GM18868 (cell line): ENCODE results near the gene RANBP3L.
"Not testable (repeated sequence)": the region's sequence is repeated elsewhere in the genome, so short reads cannot be mapped to it uniquely, and the experiment has no call there.

ENCODE experiments used
- ATAC-seq: cut with Tn5 transposase; IDR thresholded peaks from one replicate; pipeline ENCODE4 v1.9.1; 2021; ENCODE audit warnings: mild to moderate bottlenecking, moderate library complexity; ENCODE audit not compliant: unreplicated experiment

RANBP3L gene, protein sequence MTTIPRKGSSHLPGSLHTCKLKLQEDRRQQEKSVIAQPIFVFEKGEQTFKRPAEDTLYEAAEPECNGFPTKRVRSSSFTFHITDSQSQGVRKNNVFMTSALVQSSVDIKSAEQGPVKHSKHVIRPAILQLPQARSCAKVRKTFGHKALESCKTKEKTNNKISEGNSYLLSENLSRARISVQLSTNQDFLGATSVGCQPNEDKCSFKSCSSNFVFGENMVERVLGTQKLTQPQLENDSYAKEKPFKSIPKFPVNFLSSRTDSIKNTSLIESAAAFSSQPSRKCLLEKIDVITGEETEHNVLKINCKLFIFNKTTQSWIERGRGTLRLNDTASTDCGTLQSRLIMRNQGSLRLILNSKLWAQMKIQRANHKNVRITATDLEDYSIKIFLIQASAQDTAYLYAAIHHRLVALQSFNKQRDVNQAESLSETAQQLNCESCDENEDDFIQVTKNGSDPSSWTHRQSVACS

DNA sequence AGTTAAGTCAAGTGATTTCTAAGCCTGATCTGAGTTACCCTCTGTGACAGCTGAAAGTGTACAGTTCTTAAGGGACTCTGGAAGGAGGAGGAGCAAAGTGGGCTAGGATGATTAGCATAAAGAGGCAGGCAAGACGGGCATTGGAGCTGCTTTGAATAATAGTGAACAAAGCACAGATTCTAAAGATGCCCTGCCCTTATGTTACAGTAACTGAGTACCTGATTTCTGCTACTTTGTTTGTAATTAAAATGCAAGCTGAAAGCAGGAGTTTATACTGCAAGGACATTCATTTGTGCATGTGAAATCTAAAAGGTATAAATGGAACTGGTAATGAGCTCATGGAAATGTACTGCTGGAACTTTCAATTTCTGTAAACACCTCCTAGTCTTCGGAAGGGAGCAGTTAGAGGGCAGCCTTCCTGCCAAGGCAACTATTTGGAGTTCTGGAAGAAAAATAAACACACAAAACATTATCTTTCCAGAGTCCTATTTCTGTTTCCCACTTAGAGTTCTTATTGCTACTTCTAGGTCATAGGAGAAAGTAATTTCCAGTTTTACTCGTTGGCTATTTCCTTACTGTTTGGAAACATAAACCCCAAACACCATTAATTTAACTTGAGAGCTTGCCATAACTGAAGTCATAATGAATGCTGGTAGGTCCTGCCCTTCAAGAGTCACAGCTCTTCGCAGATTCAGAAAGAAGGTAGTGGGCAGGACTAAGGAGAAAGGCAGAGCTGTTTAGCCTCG, at the start of gene RANBP3L:
RANBP3L (minus strand) TSS at position 45 of the 746 bp plus-strand sequence. CDS start 486 bp downstream, outside the sequence.
- peak; percentile 74 for ATAC-seq

GRCh38 chr5:36346896-36347690, 45.4 kb upstream of the RANBP3L start:
- ATAC-seq = no peak

GRCh38 chr5:36344899-36345298, 43.2 kb upstream of the RANBP3L start:
- no peak for ATAC-seq

- not testable (repeated sequence) for ATAC-seq
These were observed 40.0 kb upstream of the RANBP3L start for GRCh38 chr5:36341720-36342119.

DNA sequence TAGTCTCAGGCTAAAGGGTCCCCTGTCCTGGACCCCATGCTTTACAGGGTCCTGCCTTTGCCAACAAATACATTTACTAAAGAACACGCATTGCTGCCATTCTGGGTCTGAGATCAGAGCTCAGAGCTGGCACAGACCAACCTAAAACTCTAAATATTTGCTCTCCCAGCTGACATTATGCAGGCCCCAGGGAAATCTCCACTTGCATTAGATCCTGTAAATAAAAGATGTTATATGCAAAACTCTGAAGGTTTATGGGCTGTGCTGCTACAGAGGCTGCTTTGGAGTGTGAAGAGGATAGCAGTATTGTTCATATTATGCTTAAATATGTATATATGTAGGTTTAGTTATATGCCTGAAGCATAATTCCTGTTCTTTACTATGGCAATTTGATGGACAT, 35.9 kb upstream of the RANBP3L start:
- no peak for ATAC-seq

GRCh38 chr5:36334315-36334714, 32.6 kb upstream of the RANBP3L start:
- no peak for ATAC-seq

GRCh38 chr5:36332720-36333119, 31.0 kb upstream of the RANBP3L start:
- not testable (repeated sequence) for ATAC-seq

DNA sequence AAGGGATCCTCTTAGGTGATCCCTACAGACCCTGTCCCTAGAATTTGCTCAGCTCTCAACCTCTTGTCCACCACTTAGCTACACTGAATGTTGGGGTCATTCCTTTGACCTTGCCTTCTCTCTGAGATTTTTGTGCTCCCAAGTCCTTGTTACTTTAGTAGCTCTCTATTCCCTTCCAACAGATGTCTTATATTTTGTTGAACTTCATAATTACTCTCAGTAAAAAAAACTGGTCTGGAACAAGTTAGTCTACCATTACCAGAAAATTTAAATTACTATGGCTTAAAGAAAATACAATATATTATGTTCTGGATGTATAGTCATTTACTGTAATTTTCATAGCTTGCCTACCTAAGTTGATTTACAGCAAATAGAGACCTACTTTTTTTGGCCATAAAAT, 23.5 kb upstream of the RANBP3L start:
- no peak for ATAC-seq

- no peak for ATAC-seq
These were observed 22.5 kb upstream of the RANBP3L start for GRCh38 chr5:36323926-36324781.

- no peak for ATAC-seq
These were observed 11.4 kb upstream of the RANBP3L start for GRCh38 chr5:36312953-36313672.

DNA sequence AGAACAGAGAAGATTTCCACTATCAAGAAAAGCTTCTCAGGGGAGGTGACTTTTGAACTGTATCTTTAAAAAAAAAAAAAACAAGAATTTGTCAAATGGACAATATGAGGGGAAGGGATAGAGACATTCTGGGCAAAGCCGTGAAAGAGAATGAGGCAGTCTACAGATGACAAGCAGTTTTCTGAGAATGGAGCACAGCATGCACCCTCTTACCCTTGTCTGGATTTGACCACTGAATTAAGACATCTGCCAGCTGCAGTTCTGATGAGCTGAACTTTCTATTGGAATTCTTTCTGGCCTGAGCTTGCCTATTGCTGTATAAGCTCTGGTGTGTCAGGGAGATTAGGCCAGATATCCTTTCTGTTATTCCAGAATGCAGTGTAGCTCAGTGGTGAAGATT, 10.3 kb upstream of the RANBP3L start:
- no peak for ATAC-seq

DNA sequence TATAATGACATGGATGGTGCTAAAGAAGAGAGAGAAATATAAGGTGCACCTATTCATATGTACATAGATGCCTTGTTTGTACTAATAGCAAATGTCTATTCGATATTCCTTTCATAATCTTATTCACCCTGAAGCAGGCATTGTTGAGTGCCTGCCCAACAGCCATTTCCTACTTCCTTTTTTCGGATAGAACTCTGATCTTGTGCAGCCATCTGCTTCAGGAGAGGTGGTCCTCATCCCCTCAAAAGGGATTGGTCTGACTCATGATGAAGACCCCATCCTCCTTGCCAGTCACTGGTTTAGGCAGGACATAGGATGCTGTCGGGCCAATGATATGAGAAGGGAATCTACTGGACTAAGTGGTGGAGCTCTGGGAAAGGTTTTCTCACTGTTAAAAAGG, 8.4 kb upstream of the RANBP3L start:
- no peak for ATAC-seq

DNA sequence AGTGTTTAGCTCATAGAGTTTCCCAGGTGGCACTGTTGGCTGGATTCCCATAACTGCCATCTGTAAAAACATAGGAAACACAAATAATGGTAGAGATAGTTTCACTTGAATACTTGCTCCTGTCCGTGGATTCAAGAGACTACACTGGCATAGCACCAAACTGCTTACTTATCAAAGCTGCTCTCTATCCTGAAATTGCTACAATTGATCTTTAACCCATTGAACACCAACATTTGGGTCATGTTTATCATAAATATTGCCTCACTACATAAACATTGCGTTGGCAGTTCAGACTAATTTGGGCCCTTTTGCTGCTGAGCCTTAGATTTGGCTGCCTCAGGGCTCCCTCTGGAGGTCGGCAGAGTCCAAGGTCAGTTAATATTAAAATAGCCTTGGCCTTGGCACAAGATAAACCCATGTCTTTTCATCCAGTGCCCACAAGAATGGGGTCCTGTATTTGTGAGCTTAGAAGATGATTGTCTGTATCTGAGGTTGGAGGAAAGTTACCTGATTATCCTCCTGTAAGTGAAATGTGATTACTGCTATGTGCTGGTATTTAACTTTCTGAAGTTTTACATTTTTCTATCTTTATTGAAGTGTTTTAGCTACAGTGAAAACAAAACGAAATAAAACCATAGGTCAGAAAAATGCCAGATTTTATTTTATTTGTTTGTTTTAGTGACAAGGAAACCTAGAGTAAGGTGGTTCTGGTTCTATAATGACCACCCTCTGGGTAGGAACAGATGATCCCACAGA, 4.0 kb upstream of the RANBP3L start:
- peak; percentile 75 for ATAC-seq

DNA sequence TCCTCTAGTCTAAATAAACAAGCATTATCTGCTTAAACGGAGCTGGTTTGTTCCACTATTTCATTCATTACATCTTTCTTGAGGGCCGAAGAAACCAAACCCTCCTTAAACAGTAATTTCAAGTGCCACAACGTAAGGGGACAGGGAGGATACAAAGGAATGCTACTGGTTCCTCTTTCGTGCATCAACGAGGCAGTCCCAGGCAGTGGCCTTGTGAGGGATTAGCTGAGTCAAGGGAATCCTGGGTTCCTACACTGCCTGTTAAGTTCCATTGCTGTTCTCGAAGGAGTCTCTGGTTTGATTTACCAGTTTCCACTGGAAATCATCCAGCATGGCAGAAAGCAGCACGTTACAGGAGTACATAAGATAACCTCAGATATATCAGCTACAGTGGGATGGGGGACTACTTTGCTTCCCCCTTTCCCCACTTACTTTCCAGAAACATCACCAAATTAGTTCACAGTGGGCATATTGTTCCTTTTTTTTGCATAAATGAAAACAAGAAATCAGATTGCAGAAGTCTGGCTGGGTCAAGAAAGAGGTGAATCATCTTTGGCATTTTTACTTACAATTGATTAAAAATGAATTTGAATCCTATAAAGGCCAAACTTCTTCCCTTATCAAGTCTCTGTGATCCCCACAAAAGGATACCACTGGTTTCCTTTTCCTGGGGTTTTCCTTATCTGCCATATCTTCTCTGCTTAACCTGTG, 2.5 kb upstream of the RANBP3L start:
- ATAC-seq = no peak

DNA sequence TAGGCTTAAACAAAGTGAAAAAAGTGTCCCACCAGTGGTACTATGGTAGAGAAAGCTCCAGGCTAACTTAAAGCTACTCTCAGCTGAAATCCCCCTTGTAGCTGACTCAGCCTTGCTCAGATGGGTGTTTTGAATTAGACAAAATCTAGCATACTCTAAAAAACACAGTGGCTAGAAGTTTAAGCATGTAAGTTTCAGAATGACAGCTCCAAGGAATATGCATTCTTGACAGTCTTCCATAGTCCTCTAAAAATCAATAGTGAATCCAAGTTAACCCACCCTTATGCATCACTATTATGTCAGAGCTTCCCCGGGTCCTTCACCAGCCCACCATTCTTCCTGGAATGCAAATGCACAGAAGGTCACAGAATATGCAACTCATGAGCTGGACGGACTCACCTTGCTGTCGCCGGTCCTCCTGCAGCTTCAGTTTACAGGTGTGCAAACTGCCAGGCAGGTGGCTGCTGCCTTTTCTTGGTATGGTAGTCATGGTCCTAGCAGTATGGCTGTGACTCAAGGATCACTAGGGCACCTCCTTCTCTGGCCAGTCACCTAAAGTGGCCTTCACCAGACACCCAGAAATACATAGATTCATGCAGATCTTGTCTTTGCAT, 668 bp downstream of the RANBP3L start:
- ATAC-seq = no peak

- ATAC-seq = no peak
These were observed 1.3 kb downstream of the RANBP3L start for GRCh38 chr5:36300191-36300926.

DNA sequence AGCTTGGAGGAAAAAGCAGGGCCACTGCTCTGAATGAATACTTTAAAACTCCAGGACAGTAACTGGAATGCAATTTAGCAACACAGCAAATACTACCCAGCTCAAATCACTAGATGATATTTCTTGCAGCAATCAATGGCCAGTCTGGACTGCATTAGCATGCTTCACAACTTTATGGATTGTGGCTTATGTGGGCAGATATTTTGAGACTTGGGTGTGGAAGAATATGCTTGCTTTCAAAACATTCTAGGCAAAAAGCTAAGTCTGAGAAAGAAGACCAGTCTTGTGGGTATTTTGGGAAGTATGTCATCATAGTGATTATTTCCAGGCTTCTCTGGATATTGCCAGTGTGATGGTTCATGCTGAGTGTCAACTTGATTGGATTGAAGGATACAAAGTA, 3.1 kb downstream of the RANBP3L start:
- no peak for ATAC-seq
